Measurements from ENCODE around the gene ROBO1. TPM values are rescaled to one million over a fixed set of nuclear protein-coding genes. Genes with fewer than 3 reads are reported as not detected.

Gene ROBO1
- total RNA-seq, 1 donor from 2014 or later = 0.11 TPM

- intact Hi-C loops (cut with micrococcal nuclease) = loop anchor here (5.0 kb wide), 1 partner anchor 836 kb away; no protein-coding TSS in a partner anchor
These were observed 1106.8 kb downstream of the ROBO1 start for GRCh38 chr3:78660957-78661356.

- intact Hi-C loops (cut with micrococcal nuclease) = loop anchor here (5.0 kb wide), 1 partner anchor 703 kb away; no protein-coding TSS in a partner anchor
These were observed 1108.3 kb downstream of the ROBO1 start for GRCh38 chr3:78659386-78659987.

DNA sequence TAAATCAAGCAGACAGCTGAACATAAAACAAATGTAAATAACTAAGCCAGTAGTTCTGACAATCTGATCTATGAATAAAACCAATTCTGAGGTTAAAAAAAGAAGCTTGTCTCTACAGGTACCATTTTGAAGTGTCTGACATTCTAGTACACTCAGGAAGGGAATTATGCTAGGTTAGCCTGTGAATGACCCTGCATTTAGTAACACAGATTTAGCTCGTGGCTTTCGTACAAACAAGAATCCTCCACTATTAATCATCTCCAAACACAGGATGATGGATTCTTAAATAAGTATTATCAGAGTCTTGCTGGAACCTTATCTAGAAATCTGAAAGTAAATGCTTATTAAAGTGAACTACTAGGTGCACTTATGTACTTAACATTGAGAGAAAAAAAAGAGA lies 1120.1 kb downstream of the ROBO1 start:
- intact Hi-C loops (cut with micrococcal nuclease) = no loop called here

DNA sequence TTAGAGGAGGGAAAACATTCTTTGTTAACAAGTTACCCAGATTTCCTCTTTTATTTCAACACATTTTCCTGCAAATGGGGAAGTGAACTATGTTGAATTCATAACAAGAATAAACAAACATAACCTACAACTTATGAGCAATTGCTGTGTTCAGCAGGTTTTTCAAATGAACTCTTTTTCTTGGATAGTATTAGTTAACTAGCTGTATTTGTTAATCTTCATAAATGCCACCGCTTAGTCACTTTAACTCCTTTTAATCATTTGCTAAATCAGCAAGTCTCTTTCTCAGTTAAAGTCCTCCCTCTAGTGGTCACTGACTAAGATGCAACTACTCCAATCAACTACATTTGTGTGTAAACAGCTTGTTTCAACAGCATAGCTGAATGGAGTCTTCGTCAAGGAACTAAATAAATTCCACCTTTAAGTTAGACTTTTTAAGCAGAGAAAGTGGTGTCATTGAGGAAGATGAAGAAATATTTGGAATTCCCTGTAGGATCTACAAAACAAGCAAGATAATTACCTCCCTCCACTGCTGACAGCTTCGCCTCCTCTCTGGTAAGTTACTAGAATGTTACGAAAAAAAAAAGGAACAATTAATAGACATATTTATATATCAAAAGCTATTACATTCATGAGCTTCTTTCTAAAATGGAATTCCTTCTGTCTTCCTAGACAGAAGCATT lies 1122.0 kb downstream of the ROBO1 start:
- intact Hi-C loops (cut with micrococcal nuclease) = no loop called here

- intact Hi-C loops (cut with micrococcal nuclease) = no loop called here
These were observed 1123.0 kb downstream of the ROBO1 start for GRCh38 chr3:78644847-78645246.

DNA sequence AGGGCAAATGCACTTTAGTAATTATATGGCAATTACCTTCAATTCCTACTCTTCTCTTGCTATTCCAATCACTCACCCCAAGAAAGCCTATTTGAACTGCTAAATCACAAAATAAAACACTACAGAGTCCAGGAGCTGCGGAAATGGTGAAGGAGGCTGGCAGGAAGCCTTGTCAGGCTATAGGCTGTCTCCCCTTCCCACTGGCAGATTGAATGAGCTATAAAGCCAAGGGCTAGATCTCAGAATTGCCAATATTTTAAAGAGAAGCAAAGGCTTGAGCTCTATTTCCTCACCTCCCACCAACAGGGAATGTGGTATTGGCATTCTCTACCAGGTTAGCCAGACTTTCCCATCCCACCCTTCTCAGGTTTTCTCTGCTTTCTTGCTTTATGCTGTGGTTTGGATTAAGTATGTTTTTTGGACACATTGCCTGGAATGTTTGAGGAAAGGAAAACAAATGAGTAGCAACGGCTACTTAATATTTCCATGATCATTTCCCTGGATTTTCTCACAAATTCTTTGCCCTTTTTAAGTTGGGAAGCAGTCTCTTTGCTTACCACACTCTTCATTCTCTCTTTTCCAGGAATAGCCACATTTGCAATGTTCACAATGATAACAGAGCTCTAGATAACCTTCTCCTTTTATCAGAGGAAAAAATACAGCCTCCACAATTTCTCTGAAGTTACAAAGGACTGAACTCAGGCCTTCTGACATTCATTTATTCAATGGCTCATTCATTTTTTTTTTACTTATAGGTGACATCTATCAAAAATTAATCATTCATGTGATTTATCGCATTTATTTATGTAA lies 1125.4 kb downstream of the ROBO1 start:
- intact Hi-C loops (cut with micrococcal nuclease) = no loop called here

DNA sequence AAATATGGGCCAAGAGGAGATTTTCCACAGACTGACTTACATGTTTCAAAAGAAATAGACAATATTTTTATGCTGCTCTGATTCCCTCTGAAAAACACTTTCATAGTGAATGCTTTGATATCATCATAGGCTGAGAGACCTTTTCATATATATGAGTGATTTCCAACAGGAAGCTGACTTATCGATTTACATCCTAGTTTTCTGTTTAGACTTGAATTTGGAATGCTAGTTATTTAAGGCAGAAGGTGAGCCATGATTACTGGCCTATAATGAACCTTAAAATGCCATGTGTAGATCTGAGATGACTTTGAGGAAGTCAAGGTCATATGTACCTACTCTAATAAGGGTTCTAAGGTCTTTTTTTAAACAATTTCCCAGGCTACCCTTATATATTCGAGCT lies 1126.1 kb downstream of the ROBO1 start:
- intact Hi-C loops (cut with micrococcal nuclease) = no loop called here

DNA sequence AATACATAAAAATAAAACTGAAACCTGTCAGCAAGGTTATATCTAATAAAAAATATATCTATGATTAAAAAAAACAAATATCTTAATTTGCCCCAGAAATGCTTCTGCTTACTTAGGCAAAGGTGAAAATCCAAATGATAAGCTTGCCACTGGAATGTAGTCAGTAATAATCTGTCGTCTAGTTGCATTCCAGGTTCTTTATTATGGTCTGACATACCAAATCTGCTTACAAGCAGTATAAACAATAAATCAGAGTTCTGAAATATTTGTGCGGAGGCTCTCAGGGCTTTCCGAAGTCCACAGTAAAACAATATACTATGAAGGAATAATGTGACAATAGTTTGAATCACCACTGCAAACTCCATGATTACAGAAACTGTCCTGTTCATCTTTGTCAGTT lies 1133.5 kb downstream of the ROBO1 start:
- intact Hi-C loops (cut with micrococcal nuclease) = no loop called here

DNA sequence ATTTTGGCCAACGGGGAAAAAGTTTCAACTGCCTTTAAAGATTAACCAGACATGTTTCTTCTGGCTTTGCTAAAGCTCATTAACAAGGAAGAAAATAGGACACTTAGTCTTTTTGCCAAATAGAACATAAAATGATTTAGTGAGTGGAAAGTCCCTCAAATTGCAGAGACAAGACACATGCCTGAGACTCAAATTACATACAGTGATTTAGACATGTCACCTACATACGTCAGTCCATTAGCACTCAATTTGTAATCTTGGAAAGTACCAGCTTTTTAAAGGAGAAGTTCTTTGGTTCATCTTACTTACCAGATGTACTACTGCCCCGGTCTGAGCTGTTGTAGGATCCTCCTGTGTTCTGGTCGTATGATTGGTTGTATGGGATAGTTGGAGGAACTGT lies 1134.2 kb downstream of the ROBO1 start:
- intact Hi-C loops (cut with micrococcal nuclease) = no loop called here

DNA sequence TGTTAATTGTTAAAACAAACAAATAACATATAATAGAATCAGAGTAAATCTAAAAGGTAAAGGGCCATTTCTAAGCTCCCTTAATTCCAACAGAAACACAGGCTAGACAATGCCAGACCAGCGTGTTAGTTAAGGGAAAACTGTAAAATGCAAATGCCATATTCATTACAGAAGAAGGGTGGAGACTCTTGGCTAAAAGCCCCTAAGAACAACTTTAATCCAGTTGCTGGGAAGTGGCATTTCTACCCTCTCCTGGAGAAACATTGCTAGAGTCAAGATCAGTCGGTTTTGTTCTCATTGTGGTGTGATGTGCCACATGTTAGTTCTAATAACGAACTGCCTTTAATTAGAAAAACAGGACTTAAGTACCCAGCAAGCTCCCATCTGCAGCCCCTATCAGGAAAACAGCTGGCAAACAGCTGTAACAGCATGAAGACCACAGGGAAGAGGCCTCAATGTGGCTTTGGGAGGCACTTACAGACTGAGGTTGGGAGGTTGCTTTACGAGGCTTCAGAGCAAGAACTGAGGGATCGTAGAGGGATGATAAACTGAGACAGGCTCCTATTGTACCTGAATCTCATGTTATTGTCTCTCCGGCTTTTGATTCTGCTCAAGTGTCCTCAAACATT lies 1134.8 kb downstream of the ROBO1 start:
- intact Hi-C loops (cut with micrococcal nuclease) = no loop called here

- intact Hi-C loops (cut with micrococcal nuclease) = no loop called here
These were observed 1138.3 kb downstream of the ROBO1 start for GRCh38 chr3:78629544-78629943.

- intact Hi-C loops (cut with micrococcal nuclease) = no loop called here
These were observed 1146.6 kb downstream of the ROBO1 start for GRCh38 chr3:78621061-78621716.

DNA sequence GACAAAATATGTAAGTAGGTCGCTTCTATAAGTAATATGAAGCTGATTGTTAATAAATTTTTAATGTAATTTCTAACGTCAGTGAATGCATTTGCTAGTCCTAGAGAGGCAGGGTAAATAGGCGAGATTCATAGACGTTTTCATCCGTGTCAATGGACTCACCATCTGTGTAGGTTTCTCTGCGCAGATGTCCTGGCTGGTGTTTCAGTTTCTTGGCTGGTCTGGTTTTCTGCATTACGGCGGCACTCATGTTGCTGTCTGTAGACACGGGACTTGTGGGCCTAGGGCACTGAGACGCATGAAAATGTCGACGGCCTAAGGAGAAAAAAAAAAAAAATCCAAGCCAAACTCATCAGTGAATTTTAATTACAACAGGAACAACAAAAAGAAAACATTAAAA lies 1153.3 kb downstream of the ROBO1 start:
- intact Hi-C loops (cut with micrococcal nuclease) = no loop called here

- intact Hi-C loops (cut with micrococcal nuclease) = no loop called here
These were observed 1154.3 kb downstream of the ROBO1 start for GRCh38 chr3:78613421-78613879.

DNA sequence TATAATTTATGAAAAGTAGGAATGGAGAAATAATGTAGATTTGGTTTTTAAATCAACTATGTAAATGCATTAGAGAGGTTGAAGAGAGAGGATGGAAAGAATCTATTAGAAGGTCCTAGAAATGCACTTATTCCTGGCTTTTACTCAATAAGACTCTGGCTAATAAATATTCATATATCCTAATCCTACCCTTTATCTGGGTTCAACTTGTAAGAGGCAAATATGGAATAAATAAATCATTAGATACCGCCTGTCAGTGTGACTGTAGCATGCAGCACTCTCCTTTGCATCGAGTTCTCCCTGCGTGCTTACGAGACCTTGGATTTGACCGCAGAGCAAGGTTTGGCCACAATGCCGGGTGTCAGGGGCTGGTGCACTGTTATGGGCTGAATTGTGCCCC lies 1156.5 kb downstream of the ROBO1 start:
- intact Hi-C loops (cut with micrococcal nuclease) = no loop called here

DNA sequence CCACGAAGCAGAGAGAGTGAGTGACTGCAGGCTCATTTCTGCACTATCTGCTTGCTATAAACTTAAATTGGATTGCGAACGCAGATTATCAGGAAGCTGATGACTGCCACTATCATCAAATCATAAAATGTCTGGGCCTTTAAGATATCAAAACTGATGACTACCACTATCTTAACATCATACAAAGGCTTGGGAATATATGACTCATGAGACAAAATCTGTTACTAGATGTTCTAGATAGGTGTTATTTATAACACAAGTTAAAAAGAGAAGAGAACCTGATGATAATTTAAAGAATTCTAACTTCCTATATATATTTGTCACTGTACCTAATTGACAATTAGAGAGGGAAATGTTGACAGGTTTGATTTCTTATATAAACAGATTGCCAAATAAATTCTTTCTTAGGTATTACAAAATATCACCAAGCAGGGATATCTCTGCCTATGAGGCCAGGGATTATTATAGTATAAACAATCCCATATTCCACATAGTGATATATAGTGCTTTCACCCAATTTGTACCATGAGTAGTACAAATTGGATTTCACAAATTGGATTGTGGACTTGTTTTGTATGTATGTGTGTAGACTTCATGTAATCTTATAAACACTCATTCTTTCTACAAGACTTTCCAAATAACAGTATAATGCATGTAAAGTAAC lies 1157.2 kb downstream of the ROBO1 start:
- intact Hi-C loops (cut with micrococcal nuclease) = no loop called here

DNA sequence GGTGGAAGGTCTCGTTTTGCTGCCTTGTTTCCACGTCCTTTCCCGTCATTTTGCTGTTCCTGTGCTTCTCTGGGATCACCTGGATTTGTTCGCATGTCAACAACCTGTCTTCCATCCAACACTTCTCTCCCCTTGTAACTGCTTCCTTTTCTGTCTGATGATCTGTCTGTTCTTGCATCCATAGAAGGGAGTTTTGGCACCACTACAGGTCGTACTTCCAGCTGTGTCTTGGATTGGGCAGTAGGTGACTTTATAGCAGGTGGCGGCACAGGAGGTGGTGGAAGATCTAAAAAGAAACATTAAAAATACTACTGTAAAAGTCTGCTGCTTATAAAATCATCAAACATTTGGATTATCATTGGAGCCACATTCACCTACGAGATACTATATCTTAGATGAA lies 1161.0 kb downstream of the ROBO1 start:
- intact Hi-C loops (cut with micrococcal nuclease) = no loop called here

DNA sequence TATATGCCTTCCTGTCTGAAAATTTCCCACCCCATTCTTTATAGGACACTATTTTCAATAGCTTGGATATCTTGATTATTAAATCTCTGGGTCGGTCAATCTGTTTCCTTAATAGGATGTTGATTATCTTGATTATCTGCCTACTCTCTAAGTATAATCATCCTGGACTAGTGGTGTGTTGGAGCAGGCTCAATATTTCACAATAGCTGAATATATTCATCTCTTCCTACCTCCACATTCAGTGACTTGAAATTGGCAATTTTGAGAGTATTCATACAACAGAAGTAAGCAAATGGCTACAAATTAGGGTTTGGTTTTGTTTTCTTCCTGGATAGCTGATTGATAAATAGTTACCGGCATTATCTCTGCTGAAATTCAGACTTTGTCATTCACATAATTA lies 1162.6 kb downstream of the ROBO1 start:
- intact Hi-C loops (cut with micrococcal nuclease) = no loop called here

DNA sequence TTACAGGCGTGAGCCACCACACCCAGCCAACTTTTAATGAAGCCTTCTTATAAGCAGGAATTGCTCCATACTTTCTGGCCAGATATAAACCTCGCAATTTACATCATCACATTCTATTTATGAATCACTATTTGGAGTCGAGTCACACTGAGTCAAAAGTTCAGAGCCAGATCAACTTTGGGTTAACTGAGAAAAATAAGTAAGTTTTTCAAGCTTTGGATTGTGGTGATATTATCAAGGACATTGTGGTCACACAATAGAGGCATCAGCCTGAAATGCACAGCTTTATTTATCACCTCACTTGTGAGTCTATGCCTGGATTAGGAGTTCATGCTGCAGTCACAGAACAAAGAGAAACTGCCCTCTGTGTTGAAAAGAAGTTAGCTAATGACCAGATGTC lies 1163.5 kb downstream of the ROBO1 start:
- intact Hi-C loops (cut with micrococcal nuclease) = no loop called here

DNA sequence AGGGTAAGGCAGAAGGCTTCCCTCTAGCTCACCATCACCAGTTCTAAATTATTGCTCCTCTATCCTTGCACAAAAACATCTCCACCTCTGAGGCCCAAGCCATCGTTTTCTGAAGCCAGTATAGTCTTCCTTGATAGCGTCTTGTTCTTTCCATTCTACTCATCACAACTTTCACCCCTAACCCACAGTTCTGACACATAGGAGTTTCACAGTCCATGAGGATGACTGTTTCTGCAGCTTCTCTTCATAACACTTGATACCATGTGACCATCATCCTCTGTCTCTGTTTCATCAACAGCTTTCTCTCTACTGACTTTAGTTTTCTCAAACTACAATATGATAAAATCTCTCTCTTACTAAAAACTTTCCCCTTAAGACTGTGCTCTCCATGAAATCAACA lies 1166.5 kb downstream of the ROBO1 start:
- intact Hi-C loops (cut with micrococcal nuclease) = no loop called here

- intact Hi-C loops (cut with micrococcal nuclease) = no loop called here
These were observed 1178.0 kb downstream of the ROBO1 start for GRCh38 chr3:78589778-78590177.

Data from T-helper 2 cell treated with Interferon-gamma antibody and Interleukin-4, amounts not matched to agents 100 ng/mL and 5 ng/mL, for 36 hours (primary cell).